K562 (cell line): ENCODE results near the gene BTG2. TPM values are rescaled to one million over a fixed set of nuclear protein-coding genes. Genes with fewer than 3 reads are reported as not detected.
A peak's percentile ranks its signal among the peaks of the same experiment; 100 is the strongest.

Experiments
- ATAC-seq: fragments of 200-7000 bp; cut with Tn5 transposase; 3 replicates; pipeline ENCODE4 v1.9.1; 2020; ENCODE audit warnings: moderate library complexity
- BruUV-seq: library from RNA; stranded (reverse); fragments of 400-500 nt; replicated peaks from 2 replicates; lab custom pipeline; 2021; lab: Mats Ljungman, UMichigan
- CTCF ChIA-PET: fragments of 300-600 bp; formaldehyde crosslinking; extraction: SDS; loops from one replicate; lab custom pipeline; 2021; ENCODE audit warnings: low intra/inter-chr PET ratio; lab: Yijun Ruan, JAX
- POLR2A ChIA-PET: fragments of 300-600, 350-650 bp; sonication (Branson Sonifier 250); formaldehyde crosslinking; extraction: SDS; loops from one replicate; lab custom pipeline; 2021; ENCODE audit warnings: antibody characterized with exemption, inconsistent platforms; lab: Yijun Ruan, JAX
- DNase-seq, 4 experiments: peaks; one replicate each; pipeline versions ENCODE4 v3.0.0 to v3.0.0-alpha.2; 2011 to 2018; ENCODE audit warnings: low spot score in 3 of 4, mixed read lengths in 3 of 4; ENCODE audit errors: extremely low read depth in 1 of 4
- FAIRE-seq: peaks from 2 replicates; lab custom pipeline; 2011; peaks lifted over from hg19 to GRCh38; lab: Jason Lieb, UNC
- H2AFZ ChIP-seq: 2 replicates; pipeline ENCODE4 v1.6.0; 2011; ENCODE audit warnings: low read depth, low read length, control low read depth, inconsistent platforms
- H3K27ac ChIP-seq: fragments of 200-600 bp; 3 replicates; pipeline ENCODE4 v1.8.0; 2011; ENCODE audit warnings: low read depth, mild to moderate bottlenecking, control low read depth, inconsistent platforms, low read length, moderate library complexity, mixed read lengths; ENCODE audit errors: extremely low read depth
- H3K27me3 ChIP-seq, 2 experiments: fragments of 300-600 bp in 1 of 2; 2 replicates in 1 of 2; 3 replicates in 1 of 2; pipeline versions ENCODE4 v1.6.0 to v1.8.0; 2011; ENCODE audit warnings: inconsistent platforms in 2 of 2, low read length in 2 of 2, mild to moderate bottlenecking in 1 of 2, mixed read lengths in 1 of 2, moderate library complexity in 1 of 2; ENCODE audit not compliant: control insufficient read depth in 2 of 2, insufficient read depth in 2 of 2
- H3K36me3 ChIP-seq: fragments of 300-600 bp; 3 replicates; pipeline ENCODE4 v1.8.0; 2011; ENCODE audit warnings: mild to moderate bottlenecking, low read length, inconsistent platforms; ENCODE audit not compliant: control insufficient read depth, insufficient read depth
- H3K4me1 ChIP-seq, 2 experiments: fragments of 200-600 bp in 1 of 2; replicated peaks in 1 of 2; 2 replicates in 1 of 2; 3 replicates in 1 of 2; pipeline versions ENCODE4 v1.5.1 to v1.8.0; 2011; ENCODE audit warnings: inconsistent platforms in 2 of 2, low read length in 2 of 2, mild to moderate bottlenecking in 1 of 2, mixed read lengths in 1 of 2, moderate library complexity in 1 of 2; ENCODE audit not compliant: control insufficient read depth in 2 of 2, insufficient read depth in 2 of 2
- H3K4me2 ChIP-seq: 2 replicates; pipeline ENCODE4 v1.6.1; 2011; ENCODE audit warnings: low read length, control low read depth, inconsistent platforms, mixed read lengths; ENCODE audit not compliant: insufficient read depth
- H3K4me3 ChIP-seq: fragments of 200-600 bp; sonication (generic), shearing (Covaris generic); 2 replicates; pipeline ENCODE4 v1.5.1; 2016; ENCODE audit warnings: control low read depth, inconsistent platforms
- H3K79me2 ChIP-seq: fragments of 200-600 bp; 3 replicates; pipeline ENCODE4 v1.8.0; 2011; ENCODE audit warnings: low read length, inconsistent platforms; ENCODE audit not compliant: control insufficient read depth, insufficient read depth
- H3K9ac ChIP-seq, 2 experiments: 2 replicates each; pipeline versions ENCODE4 v1.6.0 to v1.6.1; 2011; ENCODE audit warnings: low read depth in 2 of 2, low read length in 2 of 2, control low read depth in 1 of 2, inconsistent platforms in 1 of 2, mild to moderate bottlenecking in 1 of 2, mixed read lengths in 1 of 2; ENCODE audit not compliant: insufficient read depth in 1 of 2
- H3K9me1 ChIP-seq: one replicate; pipeline ENCODE4 v1.6.0; 2011; ENCODE audit warnings: inconsistent platforms, mild to moderate bottlenecking, low read length, moderate library complexity; ENCODE audit not compliant: control insufficient read depth, insufficient read depth
- H3K9me3 ChIP-seq: replicated peaks from 2 replicates; pipeline ENCODE4 v1.5.1; 2011; ENCODE audit warnings: low read depth, low read length, inconsistent platforms; ENCODE audit not compliant: control insufficient read depth, insufficient read depth
- H4K20me1 ChIP-seq: replicated peaks from 2 replicates; pipeline ENCODE4 v1.6.1; 2011; ENCODE audit warnings: low read length, inconsistent platforms, mixed read lengths; ENCODE audit not compliant: control insufficient read depth, insufficient read depth
- CBX8 ChIP-seq: fragments of 200-600 bp; sonication (generic); IDR thresholded peaks from 2 replicates; pipeline ENCODE4 v1.6.1; 2012; ENCODE audit warnings: borderline replicate concordance, mixed run types, low read depth, mild to moderate bottlenecking, moderate library complexity, mixed read lengths, low read length, control low read depth, inconsistent platforms; ENCODE audit not compliant: poor library complexity, severe bottlenecking; ENCODE audit errors: extremely low read depth
- CREB3 ChIP-seq: fragments of 450-650 bp; conservative IDR thresholded peaks from 2 replicates; pipeline ENCODE4 v1.6.1; 2016; ENCODE audit warnings: missing genetic modification characterization, low read depth, mild to moderate bottlenecking, missing compliant biosample characterization, moderate library complexity
- ERF ChIP-seq: fragments of 450-650 bp; formaldehyde crosslinking; IDR thresholded peaks from 2 replicates; pipeline ENCODE4 v1.4.0; 2020; ENCODE audit warnings: mild to moderate bottlenecking, mixed read lengths
- HIVEP1 ChIP-seq: fragments of 250-450 bp; sonication (Bioruptor Pico); IDR thresholded peaks from 2 replicates; pipeline ENCODE4 v1.4.0; 2020; ENCODE audit warnings: mild to moderate bottlenecking
- JUN ChIP-seq, 2 experiments: sonication (generic) in 1 of 2; formaldehyde crosslinking in 1 of 2; IDR thresholded peaks; 2 replicates each; pipeline versions ENCODE4 v1.6.1 to v1.8.0; 2012 to 2022; ENCODE audit warnings: borderline replicate concordance in 2 of 2, mild to moderate bottlenecking in 2 of 2, improper control_type of control experiment in 1 of 2, low read depth in 1 of 2, low read length in 1 of 2, missing genetic modification reagents in 1 of 2
- NFIC ChIP-seq: fragments of 450-650 bp; IDR thresholded peaks from 2 replicates; pipeline ENCODE4 v1.6.1; 2017; ENCODE audit warnings: mild to moderate bottlenecking, inconsistent platforms
- PKNOX1 ChIP-seq: fragments of 450-650 bp; IDR thresholded peaks from 2 replicates; pipeline ENCODE4 v1.6.1; 2016
- SRF ChIP-seq, 2 experiments: fragments of 250-450, 450-650 bp in 1 of 2; sonication (Bioruptor Pico) in 1 of 2; sonication (generic) in 1 of 2; formaldehyde crosslinking; IDR thresholded peaks; 2 replicates each; pipeline versions ENCODE4 v1.5.0 to v1.5.1; 2020 to 2022; ENCODE audit warnings: mild to moderate bottlenecking in 1 of 2, missing genetic modification reagents in 1 of 2
- TCF3 ChIP-seq: sonication (generic); formaldehyde crosslinking; IDR thresholded peaks from 2 replicates; pipeline ENCODE4 v1.4.0; 2020; ENCODE audit warnings: mild to moderate bottlenecking, missing genetic modification reagents
- TOE1 ChIP-seq, 2 experiments: fragments of 450-650 bp in 1 of 2; sonication (generic) in 1 of 2; formaldehyde crosslinking in 1 of 2; IDR thresholded peaks; 2 replicates each; pipeline versions ENCODE4 v1.7.1 to v1.8.0; 2016 to 2022; ENCODE audit warnings: borderline replicate concordance in 2 of 2, mild to moderate bottlenecking in 2 of 2, antibody characterized with exemption in 1 of 2, inconsistent platforms in 1 of 2, low read depth in 1 of 2, missing genetic modification reagents in 1 of 2, moderate library complexity in 1 of 2
- ZNF212 ChIP-seq: fragments of 450-650 bp; formaldehyde crosslinking; IDR thresholded peaks from 2 replicates; pipeline ENCODE4 v1.4.0; 2020; ENCODE audit warnings: mild to moderate bottlenecking
- ZNF518B ChIP-seq: fragments of 250-450 bp; sonication (Bioruptor Pico); IDR thresholded peaks from 2 replicates; pipeline ENCODE4 v1.5.0; 2021; ENCODE audit warnings: mild to moderate bottlenecking, moderate library complexity
- WGBS: fragments of 100-300 bp; shearing (Covaris generic); methylation state at CpG from one replicate; pipeline ENCODE4 v1.1.6; 2016; ENCODE audit warnings: low coverage, mixed read lengths; ENCODE audit not compliant: insufficient coverage; ENCODE audit errors: missing lambda C conversion rate; 5-methylcytosine and 5-hydroxymethylcytosine counted together
- in situ Hi-C: fragments of 300-500 bp; cut with MboI; formaldehyde crosslinking; loops from 4 replicates; pipeline ENCODE4 v1.15.0; 2018; ENCODE audit warnings: inconsistent platforms, mixed read lengths
- intact Hi-C: fragments of 100-400 bp; cut with micrococcal nuclease; formaldehyde crosslinking; loops from 2 replicates; pipeline ENCODE4 v1.14.2; 2022
- polyA plus RNA-seq, 8 experiments: library from polyadenylated mRNA; depleted of rRNA in 4 of 8; stranded (reverse) in 5 of 8; unstranded in 3 of 8; fragments of >200 nt; fragmentation: Nextera tagmentation in 2 of 8; fragmentation: Illumina TruSeq in 1 of 8; extraction: Ambion mirVana in 2 of 8; extraction: Trizol in 1 of 8; gene quantifications; 2 replicates each; pipeline versions ENCODE4 v1.2.1 to v1.2.3, GENCODE V29; 2011 to 2014; ENCODE audit warnings: inconsistent platforms in 1 of 8, missing spikeins in 1 of 8
- total RNA-seq, 7 experiments: library from RNA; depleted of rRNA in 6 of 7; stranded (reverse); fragments of >200 nt in 6 of 7; fragmentation: Illumina TruSeq in 2 of 7; extraction: Trizol in 2 of 7; gene quantifications; 2 replicates each; pipeline versions ENCODE4 v1.2.1 to v1.2.3, GENCODE V29; 2011 to 2021; ENCODE audit warnings: low replicate concordance in 1 of 7

The BTG2 gene
- total and polyA plus RNA-seq, 9 of the 15 experiments (the other 6 are each of a cell fraction or from before 2014, with no cell fraction given), result 2.3 to 41.9 (median 8.7) TPM

- H3K4me1 ChIP-seq, result peaks cover 51 to 56% of the 10 kb centered on the region in 2 experiments
- peak overlapping the region; percentile 27 to 32; a peak in 2 of 4 replicates for H3K9ac ChIP-seq
- peaks cover 4% of the 10 kb centered on the region; the same call in 2 of the 3 replicates for H3K79me2 ChIP-seq
- intact Hi-C loops (no loop called here), in situ Hi-C loops (no loop called here)
- no peak overlapping the region for H3K4me3 ChIP-seq
- no TSS peak for BruUV-seq
- ChIA-PET CTCF (interaction anchor here (1.0 kb wide), 1 partner anchor 28 kb away, joined by 4 read pairs; no protein-coding TSS in a partner anchor), POLR2A (interaction anchor here (0.6 to 3.4 kb wide), 9 partner anchors 8 to 26 kb away, joined by 3 to 15 read pairs (median 4); no protein-coding TSS in a partner anchor)
- peak overlapping the region; percentile 61 for H3K4me2 ChIP-seq
- peak; percentile 89 for FAIRE-seq
- peak overlapping the region; percentile 46 for H2AFZ ChIP-seq
- H3K9me3 ChIP-seq, result no peaks in the 10 kb centered on the region
- H3K27me3 ChIP-seq, result no peaks in the 10 kb centered on the region
- 17% methylated on average over 11 of the region's 11 CpGs for WGBS
- peaks cover 8% of the 10 kb centered on the region for H3K9me1 ChIP-seq
- no peaks in the 10 kb centered on the region for H4K20me1 ChIP-seq
- peak; percentile 85 to 92 (median 88) for DNase-seq
- peak overlapping the region; percentile 61 for H3K27ac ChIP-seq
- peak; percentile 25 for ATAC-seq
- no peaks in the 10 kb centered on the region for H3K36me3 ChIP-seq
- 0 out of 2 replicates have a peak, but pooled peaks have one; percentile 32 for TF ChIP-seq ERF (CRISPR knock-in tag)
- TF ChIP-seq TCF3 (CRISPR knock-in tag), result peak; percentile 98
- 0 out of 2 replicates have a peak, but pooled peaks have one; percentile 39 for TF ChIP-seq HIVEP1 (CRISPR knock-in tag)
- TF ChIP-seq ZNF212 (CRISPR knock-in tag), result no peak
- TF ChIP-seq PKNOX1, result 0 out of 2 replicates have a peak, but pooled peaks have one; percentile 46
- peak; percentile 67; the same call in 1 of the 2 replicates for TF ChIP-seq CREB3 (tag)
- TF ChIP-seq SRF (CRISPR knock-in tag; IDR thresholded peaks at IDR 0.05), result peak in 1 of 2 experiments; percentile 79; a peak in 2 of 4 replicates
- no peak for TF ChIP-seq CBX8
- peak; percentile 24; the same call in 1 of the 2 replicates for TF ChIP-seq JUN (IDR thresholded peaks at IDR 0.05; ENCODE audit: borderline replicate concordance, low read depth, low read length)
- no peak for TF ChIP-seq JUN (CRISPR knock-in tag; IDR thresholded peaks at IDR 0.05; ENCODE audit: borderline replicate concordance)
- TF ChIP-seq TOE1 (IDR thresholded peaks at IDR 0.05; ENCODE audit: borderline replicate concordance), result 0 out of 2 replicates have a peak, but pooled peaks have one; percentile 10
- TF ChIP-seq TOE1 (CRISPR knock-in tag; IDR thresholded peaks at IDR 0.05; ENCODE audit: borderline replicate concordance, low read depth), result no peak
- no peak for TF ChIP-seq ZNF518B (CRISPR knock-in tag)
- peak; percentile 88 for TF ChIP-seq NFIC
Observed at GRCh38 chr1:203300441-203301330, 4.6 kb upstream of the BTG2 start.
